Mononuclear cell (primary cell): ENCODE results near the gene NYAP1. TPM values are rescaled to one million over a fixed set of nuclear protein-coding genes. Genes with fewer than 3 reads are reported as not detected.

Experiments used
- H3K27me3 ChIP-seq: 2 replicates; pipeline ENCODE4 v1.6.0; 2011; ENCODE audit warnings: low read length, control low read depth; ENCODE audit not compliant: insufficient read depth
- H3K4me1 ChIP-seq: 2 replicates; pipeline ENCODE4 v1.5.1; 2011; ENCODE audit warnings: mild to moderate bottlenecking, low read length, control low read depth; ENCODE audit not compliant: insufficient read depth
- H3K4me3 ChIP-seq: 2 replicates; pipeline ENCODE4 v1.5.1; 2011; ENCODE audit warnings: mild to moderate bottlenecking, low read length, moderate library complexity
- H3K9me3 ChIP-seq: 2 replicates; pipeline ENCODE4 v1.5.1; 2011; ENCODE audit warnings: low read depth, mild to moderate bottlenecking, control low read depth, low read length
- total RNA-seq: library from RNA; depleted of rRNA; stranded (reverse); fragments of >200 nt; gene quantifications from one replicate; pipeline ENCODE4 v1.2.3, GENCODE V29; 2012

NYAP1 gene
- total RNA-seq, 1 donor = 0.10 TPM

GRCh38 chr7:100471021-100471420 lies 12.7 kb upstream of the NYAP1 start:
- Histone ChIP-seq H3K4me1 (peaks cover 41% of the 10 kb centered on the region), H3K9me3 (no peaks in the 10 kb centered on the region), H3K4me3 (no peak overlapping the region), H3K27me3 (no peaks in the 10 kb centered on the region)

- H3K4me1 ChIP-seq = peaks cover 54% of the 10 kb centered on the region
- H3K9me3 ChIP-seq = no peaks in the 10 kb centered on the region
- no peaks in the 10 kb centered on the region for H3K27me3 ChIP-seq
These were observed 11.4 kb upstream of the NYAP1 start for GRCh38 chr7:100472121-100472851.

GRCh38 chr7:100472854-100473499 lies 10.8 kb upstream of the NYAP1 start:
- no peaks in the 10 kb centered on the region for H3K9me3 ChIP-seq
- no peak overlapping the region for H3K4me3 ChIP-seq
- H3K4me1 ChIP-seq = peaks cover 55% of the 10 kb centered on the region
- no peaks in the 10 kb centered on the region for H3K27me3 ChIP-seq

More at GRCh38 chr7:100472121-100472851, 11.4 kb upstream of the NYAP1 start:
- no peak overlapping the region for H3K4me3 ChIP-seq

- Histone ChIP-seq H3K27me3 (no peaks in the 10 kb centered on the region), H3K9me3 (no peaks in the 10 kb centered on the region), H3K4me1 (peaks cover 55% of the 10 kb centered on the region), H3K4me3 (no peak overlapping the region)
These were observed 8.2 kb upstream of the NYAP1 start for GRCh38 chr7:100475549-100475948.

GRCh38 chr7:100476101-100476780 lies 7.5 kb upstream of the NYAP1 start:
- Histone ChIP-seq H3K9me3 (no peaks in the 10 kb centered on the region), H3K4me1 (peaks cover 55% of the 10 kb centered on the region), H3K27me3 (no peaks in the 10 kb centered on the region), H3K4me3 (peak overlapping the region; percentile 91)

- peaks cover 55% of the 10 kb centered on the region for H3K4me1 ChIP-seq
- H3K4me3 ChIP-seq = peak overlapping the region; percentile 91
- no peaks in the 10 kb centered on the region for H3K27me3 ChIP-seq
- no peaks in the 10 kb centered on the region for H3K9me3 ChIP-seq
These were observed 6.5 kb upstream of the NYAP1 start for GRCh38 chr7:100476903-100477870.

GRCh38 chr7:100477871-100478267 lies 5.9 kb upstream of the NYAP1 start:
- no peaks in the 10 kb centered on the region for H3K9me3 ChIP-seq
- peak overlapping the region; percentile 91 for H3K4me3 ChIP-seq
- H3K4me1 ChIP-seq = peaks cover 59% of the 10 kb centered on the region
- no peaks in the 10 kb centered on the region for H3K27me3 ChIP-seq

GRCh38 chr7:100478958-100479660 lies 4.6 kb upstream of the NYAP1 start, which contains the start of gene TSC22D4:
TSC22D4 (minus strand) TSS chr7:100479214; CDS start chr7:100478038, 1,176 bp downstream.
- Histone ChIP-seq H3K4me3 (peak within 1 kb of the TSS; percentile 91), H3K27me3 (no peaks in the 10 kb centered on the region), H3K4me1 (peaks cover 50% of the 10 kb centered on the region), H3K9me3 (no peaks in the 10 kb centered on the region)

- Histone ChIP-seq H3K27me3 (no peaks in the 10 kb centered on the region), H3K4me1 (peaks cover 26% of the 10 kb centered on the region), H3K9me3 (no peaks in the 10 kb centered on the region), H3K4me3 (no peak overlapping the region)
These were observed 2.3 kb upstream of the NYAP1 start for GRCh38 chr7:100481466-100481865.

- Histone ChIP-seq H3K9me3 (no peaks in the 10 kb centered on the region), H3K4me1 (peaks cover 17% of the 10 kb centered on the region), H3K4me3 (peak overlapping the region; percentile 27), H3K27me3 (no peaks in the 10 kb centered on the region)
These were observed 1.0 kb upstream of the NYAP1 start for GRCh38 chr7:100482728-100483089.

- Histone ChIP-seq H3K4me1 (peaks cover 17% of the 10 kb centered on the region), H3K9me3 (no peaks in the 10 kb centered on the region), H3K4me3 (peak overlapping the region; percentile 27), H3K27me3 (no peaks in the 10 kb centered on the region)
These were observed 521 bp upstream of the NYAP1 start for GRCh38 chr7:100483090-100483721.

- H3K9me3 ChIP-seq = no peaks in the 10 kb centered on the region
- H3K4me3 ChIP-seq = no peak overlapping the region
- peaks cover 13% of the 10 kb centered on the region for H3K4me1 ChIP-seq
- no peaks in the 10 kb centered on the region for H3K27me3 ChIP-seq
These were observed 932 bp downstream of the NYAP1 start for GRCh38 chr7:100484673-100485045.

GRCh38 chr7:100485471-100485876 lies 1.7 kb downstream of the NYAP1 start:
- no peak overlapping the region for H3K4me3 ChIP-seq
- no peaks in the 10 kb centered on the region for H3K27me3 ChIP-seq
- H3K9me3 ChIP-seq = no peaks in the 10 kb centered on the region
- peaks cover 10% of the 10 kb centered on the region for H3K4me1 ChIP-seq
